Measurements from ENCODE around the gene IFI6. TPM values are rescaled to one million over a fixed set of nuclear protein-coding genes. Genes with fewer than 3 reads are reported as not detected.

The IFI6 gene
- total RNA-seq, 1 experiment from 2014 or later = 4.3 TPM

DNA sequence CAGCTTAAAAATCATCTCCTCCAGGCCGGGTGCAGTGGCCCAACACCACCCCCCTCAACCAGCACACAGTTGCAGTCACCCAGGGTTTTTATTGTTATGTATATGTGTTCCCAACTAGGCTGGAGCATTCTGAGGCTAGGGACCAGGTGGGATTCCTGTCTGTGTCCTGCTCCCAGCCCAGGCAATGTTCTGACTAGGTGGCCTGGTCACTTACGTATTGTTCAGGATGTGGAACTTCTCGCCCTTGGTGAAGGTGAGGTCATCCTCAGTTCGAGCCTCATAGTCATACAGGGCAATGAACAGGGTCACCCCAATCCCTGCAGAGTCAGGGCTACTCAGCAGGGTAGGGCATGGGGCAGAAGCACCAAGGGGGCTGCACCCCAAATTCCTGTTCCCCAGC, 49.2 kb downstream of the IFI6 start:
- H3K27me3 ChIP-seq (ENCODE audit: insufficient read depth, low read length) = no peaks in the 10 kb centered on the region
- H3K9me3 ChIP-seq (ENCODE audit: control insufficient read depth, low read depth, low read length) = no peaks in the 10 kb centered on the region
- H4K8ac ChIP-seq (replicated peaks; ENCODE audit: insufficient read length, low read depth, low read length) = no peak overlapping the region
- peak overlapping the region; percentile 73; the same call in 1 of the 2 replicates for H3K14ac ChIP-seq (ENCODE audit: insufficient read depth, low read length)
- H4K20me1 ChIP-seq (ENCODE audit: control insufficient read depth, insufficient read depth, insufficient read length) = no peaks in the 10 kb centered on the region
- peaks cover 6% of the 10 kb centered on the region; the same call in 1 of the 2 replicates for H3K4me1 ChIP-seq (ENCODE audit: insufficient read depth, low read length)
- Mint-ChIP-seq H3K4me1 (peaks cover 11 to 13% of the 10 kb centered on the region in 2 experiments), H3K27ac (no peak overlapping the region), H3K36me3 (ENCODE audit: insufficient read depth in 1 of 3, low read depth in 3 of 3) (no peaks in the 10 kb centered on the region), H3K4me3 (no peak overlapping the region), H3K9me3 (no peaks in the 10 kb centered on the region; a peak in 1 of 5 replicates), H3K27me3 (ENCODE audit: low read depth) (peaks cover 2% of the 10 kb centered on the region; the same call in 1 of the 2 replicates)
- H3T11ph ChIP-seq (ENCODE audit: low read length) = no peak overlapping the region
- H2AFZ ChIP-seq (ENCODE audit: low read length) = no peak overlapping the region
- H2BK12ac ChIP-seq (ENCODE audit: insufficient read length, low read depth, low read length) = peak overlapping the region; percentile 29
- H2AK5ac ChIP-seq (ENCODE audit: insufficient read length, low read length) = no peak overlapping the region
- no peak overlapping the region for H3K56ac ChIP-seq (ENCODE audit: insufficient read length, low read depth, low read length)
- TF ChIP-seq, protein P1, sequence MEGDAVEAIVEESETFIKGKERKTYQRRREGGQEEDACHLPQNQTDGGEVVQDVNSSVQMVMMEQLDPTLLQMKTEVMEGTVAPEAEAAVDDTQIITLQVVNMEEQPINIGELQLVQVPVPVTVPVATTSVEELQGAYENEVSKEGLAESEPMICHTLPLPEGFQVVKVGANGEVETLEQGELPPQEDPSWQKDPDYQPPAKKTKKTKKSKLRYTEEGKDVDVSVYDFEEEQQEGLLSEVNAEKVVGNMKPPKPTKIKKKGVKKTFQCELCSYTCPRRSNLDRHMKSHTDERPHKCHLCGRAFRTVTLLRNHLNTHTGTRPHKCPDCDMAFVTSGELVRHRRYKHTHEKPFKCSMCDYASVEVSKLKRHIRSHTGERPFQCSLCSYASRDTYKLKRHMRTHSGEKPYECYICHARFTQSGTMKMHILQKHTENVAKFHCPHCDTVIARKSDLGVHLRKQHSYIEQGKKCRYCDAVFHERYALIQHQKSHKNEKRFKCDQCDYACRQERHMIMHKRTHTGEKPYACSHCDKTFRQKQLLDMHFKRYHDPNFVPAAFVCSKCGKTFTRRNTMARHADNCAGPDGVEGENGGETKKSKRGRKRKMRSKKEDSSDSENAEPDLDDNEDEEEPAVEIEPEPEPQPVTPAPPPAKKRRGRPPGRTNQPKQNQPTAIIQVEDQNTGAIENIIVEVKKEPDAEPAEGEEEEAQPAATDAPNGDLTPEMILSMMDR (conservative IDR thresholded peaks at IDR 0.05) = no peak
- no peak overlapping the region for H4K5ac ChIP-seq (ENCODE audit: insufficient read length, low read depth, low read length)
- no peak overlapping the region for H3K23ac ChIP-seq (ENCODE audit: insufficient read length, low read depth, low read length)
- H3K27ac ChIP-seq (ENCODE audit: insufficient read length, low read depth, low read length) = no peak overlapping the region
- no peaks in the 10 kb centered on the region for H3K79me1 ChIP-seq (ENCODE audit: insufficient read depth, low read depth, low read length, poor library complexity, severe bottlenecking)
- no peak overlapping the region for H2BK20ac ChIP-seq (ENCODE audit: low read depth, low read length, poor library complexity, severe bottlenecking)
- peak overlapping the region; percentile 40 for H3K4me2 ChIP-seq (ENCODE audit: insufficient read depth, insufficient read length, low read length)
- peak overlapping the region; percentile 32 for H4K91ac ChIP-seq (ENCODE audit: insufficient read length, low read depth, low read length)
- WGBS (ENCODE audit: extremely low coverage, insufficient read length, low lambda C conversion rate) = no CpG with 5 or more reads among the region's 4 CpGs
- H2BK15ac ChIP-seq (ENCODE audit: low read depth, low read length) = no peak overlapping the region
- no peak overlapping the region for H3K9ac ChIP-seq (ENCODE audit: extremely low read depth, insufficient read length, low read length)
- peak; percentile 74 for DNase-seq
- no peak overlapping the region for H2BK5ac ChIP-seq (ENCODE audit: insufficient read length, low read length)
- no peaks in the 10 kb centered on the region for H3K79me2 ChIP-seq (ENCODE audit: insufficient read depth, low read length)
- no peak overlapping the region for H2BK120ac ChIP-seq (ENCODE audit: low read depth, low read length, poor library complexity, severe bottlenecking)
- H3K18ac ChIP-seq (ENCODE audit: insufficient read length, low read depth, low read length) = peak overlapping the region; percentile 11
- H3K4ac ChIP-seq (ENCODE audit: low read depth, low read length) = no peak overlapping the region
- H3K23me2 ChIP-seq (ENCODE audit: insufficient read length, low read depth, low read length, poor library complexity, severe bottlenecking) = no peaks in the 10 kb centered on the region

All from H9 (cell line).